Activated naive CD4-positive, alpha-beta T cell treated with anti-CD3 and anti-CD28 coated beads, Interleukin-2, amount 50 U/mL, for 16 hours (primary cell): ENCODE data around the gene HS2ST1.

Source experiments
- DNase-seq: peaks from one replicate; pipeline ENCODE4 v3.0.0-alpha.2; 2020

Gene HS2ST1

GRCh38 chr1:87117761-87118368 is 203.4 kb downstream of the HS2ST1 start:
- DNase-seq = no peak

- no peak for DNase-seq
These were observed 205.2 kb downstream of the HS2ST1 start for GRCh38 chr1:87119541-87120140.

GRCh38 chr1:87120779-87121178 is 206.3 kb downstream of the HS2ST1 start:
- DNase-seq = no peak

GRCh38 chr1:87121711-87122163 is 207.3 kb downstream of the HS2ST1 start:
- DNase-seq = no peak

GRCh38 chr1:87122243-87122642 is 207.8 kb downstream of the HS2ST1 start:
- DNase-seq = no peak

GRCh38 chr1:87123610-87124009 is 209.2 kb downstream of the HS2ST1 start:
- no peak for DNase-seq

GRCh38 chr1:87126886-87127505 is 212.6 kb downstream of the HS2ST1 start:
- DNase-seq = no peak

GRCh38 chr1:87127581-87127980 is 213.1 kb downstream of the HS2ST1 start:
- no peak for DNase-seq

GRCh38 chr1:87129038-87129437 is 214.6 kb downstream of the HS2ST1 start:
- DNase-seq = no peak

- DNase-seq = no peak
These were observed 215.2 kb downstream of the HS2ST1 start for GRCh38 chr1:87129606-87130005.

- DNase-seq = no peak
These were observed 216.0 kb downstream of the HS2ST1 start for GRCh38 chr1:87130438-87130837.

GRCh38 chr1:87131809-87132283 is 217.4 kb downstream of the HS2ST1 start:
- DNase-seq = peak; percentile 76

GRCh38 chr1:87132284-87132870 is 217.9 kb downstream of the HS2ST1 start:
- no peak for DNase-seq

- DNase-seq = no peak
These were observed 219.6 kb downstream of the HS2ST1 start for GRCh38 chr1:87134061-87134460.

- no peak for DNase-seq
These were observed 220.3 kb downstream of the HS2ST1 start for GRCh38 chr1:87134625-87135328.

- DNase-seq = no peak
These were observed 220.9 kb downstream of the HS2ST1 start for GRCh38 chr1:87135329-87135712.

GRCh38 chr1:87136607-87137341 is 222.3 kb downstream of the HS2ST1 start:
- DNase-seq = no peak

GRCh38 chr1:87137342-87137739 is 222.9 kb downstream of the HS2ST1 start:
- DNase-seq = no peak

GRCh38 chr1:87140831-87141540 is 226.6 kb downstream of the HS2ST1 start:
- no peak for DNase-seq

GRCh38 chr1:87141556-87141955 is 227.1 kb downstream of the HS2ST1 start:
- DNase-seq = no peak

- DNase-seq = no peak
These were observed 229.1 kb downstream of the HS2ST1 start for GRCh38 chr1:87143413-87144135.
